HepG2 (cell line): ENCODE data around the gene MLLT10. TPM values are rescaled to one million over a fixed set of nuclear protein-coding genes. Genes with fewer than 3 reads are reported as not detected.

Experiments
- ATAC-seq: fragments of 200-7000 bp; cut with Tn5 transposase; 3 replicates; pipeline ENCODE4 v1.9.1; 2020; ENCODE audit warnings: mild to moderate bottlenecking, moderate library complexity
- BruUV-seq: library from RNA; stranded (reverse); fragments of 400-500 nt; replicated peaks from 2 replicates; lab custom pipeline; 2021; lab: Mats Ljungman, UMichigan
- CTCF ChIA-PET: fragments of 300-600 bp; formaldehyde crosslinking; extraction: SDS; loops from one replicate; lab custom pipeline; 2021; ENCODE audit warnings: low total read pairs, inconsistent platforms, low intra/inter-chr PET ratio; lab: Yijun Ruan, JAX
- POLR2A ChIA-PET: fragments of 350-600 bp; sonication (Branson Sonifier 250); formaldehyde crosslinking; loops from one replicate; lab custom pipeline; 2020; ENCODE audit warnings: antibody characterized with exemption, inconsistent platforms; lab: Yijun Ruan, JAX
- DNase-seq: peaks from one replicate; pipeline ENCODE4 v3.0.0-alpha.2; 2015; ENCODE audit warnings: low spot score
- FAIRE-seq: peaks from 3 replicates; lab custom pipeline; 2011; peaks lifted over from hg19 to GRCh38; lab: Jason Lieb, UNC
- H2AFZ ChIP-seq: one replicate; pipeline ENCODE4 v1.6.1; 2011; ENCODE audit warnings: low read length, inconsistent platforms
- H3K27ac ChIP-seq: fragments of 300-600 bp; 3 replicates; pipeline ENCODE4 v1.8.0; 2011; ENCODE audit warnings: mixed run types, mild to moderate bottlenecking, mixed read lengths, low read length, inconsistent platforms; ENCODE audit not compliant: insufficient read depth; ENCODE audit errors: extremely low read length
- H3K27me3 ChIP-seq, 2 experiments: fragments of 200-600 bp in 1 of 2; 2 replicates in 1 of 2; 3 replicates in 1 of 2; pipeline versions ENCODE4 v1.6.0 to v1.8.0; 2011; ENCODE audit warnings: low read length in 2 of 2, mild to moderate bottlenecking in 2 of 2, moderate library complexity in 2 of 2, inconsistent platforms in 1 of 2; ENCODE audit not compliant: insufficient read depth in 2 of 2, control insufficient read depth in 1 of 2
- H3K36me3 ChIP-seq, 2 experiments: fragments of 200-600 bp in 1 of 2; replicated peaks in 1 of 2; 2 replicates in 1 of 2; 3 replicates in 1 of 2; pipeline versions ENCODE4 v1.5.1 to v1.8.0; 2011; ENCODE audit warnings: low read length in 2 of 2, inconsistent platforms in 1 of 2; ENCODE audit not compliant: insufficient read depth in 2 of 2, control insufficient read depth in 1 of 2
- H3K4me1 ChIP-seq: 2 replicates; pipeline ENCODE4 v1.5.1; 2012; ENCODE audit warnings: low read length, inconsistent platforms; ENCODE audit not compliant: insufficient read depth
- H3K4me2 ChIP-seq: 2 replicates; pipeline ENCODE4 v1.6.0; 2011; ENCODE audit warnings: low read depth, low read length, inconsistent platforms
- H3K4me3 ChIP-seq, 3 experiments: fragments of 200-600 bp in 1 of 3; sonication (generic), shearing (Covaris generic) in 1 of 3; replicated peaks in 1 of 3; 2 replicates each; pipeline ENCODE4 v1.5.1; 2011 to 2016; ENCODE audit warnings: low read length in 3 of 3, inconsistent platforms in 2 of 3, low read depth in 2 of 3, mild to moderate bottlenecking in 2 of 3, control low read depth in 1 of 3, mixed read lengths in 1 of 3; ENCODE audit not compliant: insufficient read depth in 1 of 3
- H3K79me2 ChIP-seq: one replicate; pipeline ENCODE4 v1.6.1; 2011; ENCODE audit warnings: low read length, inconsistent platforms; ENCODE audit not compliant: insufficient read depth
- H3K9ac ChIP-seq: 2 replicates; pipeline ENCODE4 v1.6.0; 2011; ENCODE audit warnings: mild to moderate bottlenecking, low read depth, low read length, inconsistent platforms; ENCODE audit not compliant: insufficient read depth
- H3K9me3 ChIP-seq: 2 replicates; pipeline ENCODE4 v1.5.1; 2012; ENCODE audit warnings: mild to moderate bottlenecking, low read length
- H4K20me1 ChIP-seq: 2 replicates; pipeline ENCODE4 v1.6.0; 2011; ENCODE audit warnings: inconsistent platforms, mild to moderate bottlenecking, low read length, moderate library complexity; ENCODE audit not compliant: insufficient read depth
- ARID2 ChIP-seq: sonication (generic); formaldehyde crosslinking; IDR thresholded peaks from 2 replicates; pipeline ENCODE4 v1.8.1; 2022; ENCODE audit warnings: mild to moderate bottlenecking, missing genetic modification reagents, borderline replicate concordance
- EED ChIP-seq: sonication (generic); formaldehyde crosslinking; IDR thresholded peaks from 2 replicates; pipeline ENCODE4 v1.5.0; 2020; ENCODE audit warnings: mild to moderate bottlenecking, missing genetic modification reagents
- HDAC6 ChIP-seq: fragments of 200-600 bp; sonication (generic); IDR thresholded peaks from 2 replicates; pipeline ENCODE4 v1.7.0; 2017; ENCODE audit warnings: mild to moderate bottlenecking, antibody characterized with exemption, low read length, low read depth
- HNF4A ChIP-seq: sonication (generic); formaldehyde crosslinking; IDR thresholded peaks from 2 replicates; pipeline ENCODE4 v1.4.0; 2020; ENCODE audit warnings: missing genetic modification reagents
- NFYC ChIP-seq: IDR thresholded peaks from 2 replicates; pipeline ENCODE4 v1.6.1; 2016; ENCODE audit warnings: missing genetic modification reagents, missing compliant biosample characterization
- PCBP1 ChIP-seq: fragments of 200-400 bp; formaldehyde crosslinking; IDR thresholded peaks from 2 replicates; pipeline ENCODE4 v1.6.1; 2017; ENCODE audit warnings: mild to moderate bottlenecking, low read depth, low read length, borderline replicate concordance
- ZNF317 ChIP-seq: sonication (generic); formaldehyde crosslinking; IDR thresholded peaks from 2 replicates; pipeline ENCODE4 v1.5.0; 2020; ENCODE audit warnings: mild to moderate bottlenecking, missing genetic modification reagents
- ZNF318 ChIP-seq: sonication (generic); formaldehyde crosslinking; IDR thresholded peaks from 2 replicates; pipeline ENCODE4 v1.4.0; 2020; ENCODE audit warnings: mild to moderate bottlenecking, missing genetic modification reagents
- ZNF563 ChIP-seq: sonication (generic); formaldehyde crosslinking; IDR thresholded peaks from 2 replicates; pipeline ENCODE4 v1.8.0; 2022; ENCODE audit warnings: mild to moderate bottlenecking, moderate library complexity, missing genetic modification reagents
- WGBS: methylation state at CpG from one replicate; pipeline ENCODE4 v1.1.6; 2017; ENCODE audit warnings: low lambda C conversion rate; 5-methylcytosine and 5-hydroxymethylcytosine counted together
- in situ Hi-C: cut with HindIII; loops from 2 replicates; pipeline ENCODE4 v1.10.0; 2017; ENCODE audit warnings: low pct_unique_long_range_greater_than_20kb; ENCODE audit not compliant: extremely low pct_ligation_motif_present
- intact Hi-C: fragments of 100-400 bp; cut with micrococcal nuclease; formaldehyde crosslinking; loops from one replicate; pipeline ENCODE4 v1.10.0; 2022; ENCODE audit not compliant: unreplicated experiment
- polyA plus RNA-seq, 8 experiments: library from polyadenylated mRNA; depleted of rRNA in 3 of 8; stranded (reverse) in 7 of 8; unstranded in 1 of 8; fragments of >200 nt; fragmentation: Illumina TruSeq in 4 of 8; extraction: Trizol in 4 of 8; gene quantifications; 2 replicates each; pipeline versions ENCODE4 v1.2.1 to v1.2.3, GENCODE V29; 2011 to 2016; ENCODE audit warnings: low read depth in 4 of 8, missing spikeins in 1 of 8, mixed read lengths in 1 of 8; ENCODE audit not compliant: insufficient read depth in 1 of 8
- total RNA-seq, 5 experiments: library from RNA; depleted of rRNA; stranded (reverse); fragments of >200 nt; fragmentation: Illumina TruSeq; extraction: Trizol; gene quantifications; 2 replicates each; pipeline ENCODE4 v1.2.3, GENCODE V29; 2016; ENCODE audit warnings: low read depth in 1 of 5

MLLT10 gene
- total and polyA plus RNA-seq, 2 of the 13 experiments (the other 11 are each of a cell fraction or from before 2014, with no cell fraction given): 51.3 to 84.1 TPM

DNA sequence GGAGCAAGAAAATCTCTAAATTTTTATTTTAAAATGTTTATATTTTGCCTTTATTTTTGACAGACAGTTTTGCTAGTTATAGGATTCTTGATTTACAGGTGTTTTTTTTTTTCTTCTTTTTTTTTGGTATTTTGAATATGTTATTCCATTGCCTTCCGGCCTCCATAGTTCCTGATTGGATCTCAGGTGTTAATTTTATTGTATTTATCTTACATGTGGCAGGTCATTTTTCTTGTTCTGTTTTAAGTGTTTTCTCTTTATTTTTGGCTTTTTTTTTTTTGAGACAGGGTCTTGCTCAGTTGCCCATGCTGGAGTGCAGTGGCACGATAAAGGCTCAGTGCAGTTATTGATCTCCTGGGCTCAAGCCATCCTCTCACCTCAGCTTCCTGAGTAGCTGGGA is 73.9 kb downstream of the MLLT10 start:
- POLR2A ChIA-PET: no interaction called here
- intact Hi-C loops: no loop called here
- in situ Hi-C loops: no loop called here
- Histone ChIP-seq H2AFZ (no peak overlapping the region), H3K36me3 (peaks cover 10 to 47% of the 10 kb centered on the region in 2 experiments), H3K9ac (no peak overlapping the region), H3K79me2 (peaks cover 40% of the 10 kb centered on the region), H3K4me2 (no peak overlapping the region), H3K4me1 (peaks cover 6% of the 10 kb centered on the region; the same call in 1 of the 2 replicates), H3K9me3 (no peaks in the 10 kb centered on the region), H3K27me3 (no peaks in the 10 kb centered on the region), H3K27ac (no peak overlapping the region), H3K4me3 (no peak overlapping the region), H4K20me1 (no peaks in the 10 kb centered on the region; the same call in 1 of the 2 replicates)
- CTCF ChIA-PET: no interaction called here
- no TSS peak for BruUV-seq
- 98% methylated on average over 2 of the region's 2 CpGs for WGBS
- DNase-seq: no peak
- no peak for ATAC-seq
- TF ChIP-seq HNF4A (CRISPR knock-in tag) (no peak), ZNF317 (CRISPR knock-in tag) (peak; percentile 96)
- FAIRE-seq: no peak

- no peak overlapping the region for H3K4me3 ChIP-seq
- DNase-seq (no peak), FAIRE-seq (no peak), ATAC-seq (no peak)
- no peak overlapping the region for H3K9ac ChIP-seq
- H3K27ac ChIP-seq: no peak overlapping the region
- intact Hi-C loops: loop anchor here (5.0 kb wide), 1 partner anchor 42 kb away; no protein-coding TSS in a partner anchor
- in situ Hi-C loops: no loop called here
- H3K36me3 ChIP-seq: peaks cover 3 to 39% of the 10 kb centered on the region in 2 experiments
- no peak overlapping the region for H3K4me2 ChIP-seq
- H2AFZ ChIP-seq: no peak overlapping the region
- ChIA-PET CTCF (no interaction called here), POLR2A (no interaction called here)
- no peaks in the 10 kb centered on the region for H3K9me3 ChIP-seq
- H3K4me1 ChIP-seq: peaks cover 4% of the 10 kb centered on the region; the same call in 1 of the 2 replicates
- WGBS: 96% methylated on average over 3 of the region's 3 CpGs
- H3K27me3 ChIP-seq: no peaks in the 10 kb centered on the region
- H3K79me2 ChIP-seq: peaks cover 23% of the 10 kb centered on the region
- BruUV-seq: no TSS peak
- no peaks in the 10 kb centered on the region for H4K20me1 ChIP-seq
- TF ChIP-seq ZNF563: no peak
- no peak for TF ChIP-seq ARID2
- no peak for TF ChIP-seq HDAC6
- TF ChIP-seq ZNF318 (CRISPR knock-in tag): no peak
- no peak for TF ChIP-seq NFYC (CRISPR knock-in tag)
- TF ChIP-seq EED (CRISPR knock-in tag): no peak
- TF ChIP-seq PCBP1: no peak
Measured at GRCh38 chr10:21614000-21614399, 80.0 kb downstream of the MLLT10 start.
